ENCODE data around the gene SLC16A1.

Gene SLC16A1

GRCh38 chr1:112954945-112955772 is 837 bp downstream of the SLC16A1 start:
- peak; percentile 1 for TF ChIP-seq CTCF (IDR thresholded peaks at IDR 0.05; ENCODE audit: insufficient read depth, low read depth, low read length, missing control alignments)
- DNase-seq (ENCODE audit: low read depth) = peak; percentile 81
- H3K4me3 ChIP-seq (ENCODE audit: low read depth, low read length) = peak overlapping the region; percentile 79

- no peak for DNase-seq (ENCODE audit: low read depth)
- no peak for TF ChIP-seq CTCF (IDR thresholded peaks at IDR 0.05; ENCODE audit: insufficient read depth, low read depth, low read length, missing control alignments)
- peak overlapping the region; percentile 79 for H3K4me3 ChIP-seq (ENCODE audit: low read depth, low read length)
Observed at GRCh38 chr1:112954017-112954650, 1.9 kb downstream of the SLC16A1 start.

- TF ChIP-seq CTCF (IDR thresholded peaks at IDR 0.05; ENCODE audit: insufficient read depth, low read depth, low read length, missing control alignments) = no peak
- DNase-seq (ENCODE audit: low read depth) = no peak
- no peak overlapping the region for H3K4me3 ChIP-seq (ENCODE audit: low read depth, low read length)
Observed at GRCh38 chr1:112950426-112950825, 5.6 kb downstream of the SLC16A1 start.

- DNase-seq (ENCODE audit: low read depth) = no peak
- TF ChIP-seq CTCF (IDR thresholded peaks at IDR 0.05; ENCODE audit: insufficient read depth, low read depth, low read length, missing control alignments) = no peak
- H3K4me3 ChIP-seq (ENCODE audit: low read depth, low read length) = no peak overlapping the region
Observed at GRCh38 chr1:112946683-112947082, 9.3 kb downstream of the SLC16A1 start.

- no peak for TF ChIP-seq CTCF (IDR thresholded peaks at IDR 0.05; ENCODE audit: insufficient read depth, low read depth, low read length, missing control alignments)
- H3K4me3 ChIP-seq (ENCODE audit: low read depth, low read length) = no peak overlapping the region
- no peak for DNase-seq (ENCODE audit: low read depth)
Observed at GRCh38 chr1:112939810-112940209, 16.2 kb downstream of the SLC16A1 start.

GRCh38 chr1:112938210-112938609 is 17.8 kb downstream of the SLC16A1 start:
- H3K4me3 ChIP-seq (ENCODE audit: low read depth, low read length) = no peak overlapping the region
- DNase-seq (ENCODE audit: low read depth) = no peak
- no peak for TF ChIP-seq CTCF (IDR thresholded peaks at IDR 0.05; ENCODE audit: insufficient read depth, low read depth, low read length, missing control alignments)
